Fibroblast of lung (primary cell): ENCODE measurements around the gene HUS1. TPM values are rescaled to one million over a fixed set of nuclear protein-coding genes. Genes with fewer than 3 reads are reported as not detected.

ENCODE experiments used
- DNase-seq, 2 donors: peaks; one replicate each; pipeline versions ENCODE4 v3.0.0 to v3.0.0-alpha.2; 2010; ENCODE audit warnings: low read depth in 2 of 2
- H2AFZ ChIP-seq: 2 replicates; pipeline ENCODE4 v1.5.1; 2012; ENCODE audit warnings: low read length, control low read depth, inconsistent platforms
- H3K27ac ChIP-seq: 2 replicates; pipeline ENCODE4 v1.5.1; 2011; ENCODE audit warnings: low read length, control low read depth; ENCODE audit not compliant: insufficient read depth
- H3K27me3 ChIP-seq: 2 replicates; pipeline ENCODE4 v1.5.1; 2011; ENCODE audit warnings: mild to moderate bottlenecking, low read length; ENCODE audit not compliant: control insufficient read depth, insufficient read depth
- H3K36me3 ChIP-seq: 2 replicates; pipeline ENCODE4 v1.5.1; 2011; ENCODE audit warnings: low read length; ENCODE audit not compliant: control insufficient read depth, insufficient read depth
- H3K4me1 ChIP-seq: 2 replicates; pipeline ENCODE4 v1.5.1; 2011; ENCODE audit warnings: low read length; ENCODE audit not compliant: control insufficient read depth, insufficient read depth; ENCODE audit errors: extremely low read depth
- H3K4me2 ChIP-seq: 2 replicates; pipeline ENCODE4 v1.5.1; 2011; ENCODE audit warnings: low read length, control low read depth; ENCODE audit not compliant: insufficient read depth; ENCODE audit errors: extremely low read depth
- H3K4me3 ChIP-seq, 4 experiments: fragments of 200-600 bp in 1 of 4; sonication (generic) in 1 of 4; replicated peaks in 1 of 4; 2 replicates each; pipeline ENCODE4 v1.5.1; 2011 to 2016; ENCODE audit warnings: low read length in 4 of 4, low read depth in 3 of 4, mild to moderate bottlenecking in 3 of 4, control low read depth in 2 of 4, inconsistent platforms in 1 of 4, mixed read lengths in 1 of 4; ENCODE audit not compliant: insufficient read depth in 1 of 4; ENCODE audit errors: control extremely low read depth in 1 of 4
- H3K79me2 ChIP-seq: 2 replicates; pipeline ENCODE4 v1.5.1; 2012; ENCODE audit warnings: mild to moderate bottlenecking, low read length, inconsistent platforms; ENCODE audit not compliant: control insufficient read depth, insufficient read depth
- H3K9ac ChIP-seq: 2 replicates; pipeline ENCODE4 v1.5.1; 2011; ENCODE audit warnings: mild to moderate bottlenecking, low read length, control low read depth; ENCODE audit not compliant: insufficient read depth
- H3K9me3 ChIP-seq: 2 replicates; pipeline ENCODE4 v1.5.1; 2012; ENCODE audit warnings: low read depth, low read length; ENCODE audit not compliant: control insufficient read depth, insufficient read depth
- H4K20me1 ChIP-seq: 2 replicates; pipeline ENCODE4 v1.5.1; 2011; ENCODE audit warnings: low read length; ENCODE audit not compliant: control insufficient read depth, insufficient read depth; ENCODE audit errors: extremely low read depth
- EZH2 ChIP-seq: IDR thresholded peaks from 2 replicates; pipeline ENCODE4 v1.5.1; 2012; ENCODE audit warnings: low read length, control low read depth, mild to moderate bottlenecking; ENCODE audit errors: missing control alignments
- polyA plus RNA-seq, 2 donors: library from polyadenylated mRNA; depleted of rRNA in 1 of 2; stranded (reverse) in 1 of 2; unstranded in 1 of 2; fragments of >200 nt; gene quantifications; 2 replicates each; pipeline ENCODE4 v1.2.1, GENCODE V29; 2011 to 2012; ENCODE audit warnings: missing spikeins in 1 of 2
- total RNA-seq: library from RNA; depleted of rRNA; stranded (reverse); fragments of >200 nt; gene quantifications from 2 replicates; pipeline ENCODE4 v1.2.1, GENCODE V29; 2014
- TF ChIP-seq, protein P1 (sequence below), 2 donors: IDR thresholded peaks in 1 of 2; conservative IDR thresholded peaks in 1 of 2; 1 replicate in 1 of 2; 2 replicates in 1 of 2; pipeline ENCODE4 v1.5.1; 2011 to 2012; ENCODE audit warnings: low read length in 2 of 2, control low read depth in 1 of 2, inconsistent platforms in 1 of 2, low read depth in 1 of 2, mild to moderate bottlenecking in 1 of 2

Gene HUS1
- total and polyA plus RNA-seq, 2 donors (not counting 1 experiment from before 2014, with no cell fraction given), result 14.2 to 29.4 TPM

DNA sequence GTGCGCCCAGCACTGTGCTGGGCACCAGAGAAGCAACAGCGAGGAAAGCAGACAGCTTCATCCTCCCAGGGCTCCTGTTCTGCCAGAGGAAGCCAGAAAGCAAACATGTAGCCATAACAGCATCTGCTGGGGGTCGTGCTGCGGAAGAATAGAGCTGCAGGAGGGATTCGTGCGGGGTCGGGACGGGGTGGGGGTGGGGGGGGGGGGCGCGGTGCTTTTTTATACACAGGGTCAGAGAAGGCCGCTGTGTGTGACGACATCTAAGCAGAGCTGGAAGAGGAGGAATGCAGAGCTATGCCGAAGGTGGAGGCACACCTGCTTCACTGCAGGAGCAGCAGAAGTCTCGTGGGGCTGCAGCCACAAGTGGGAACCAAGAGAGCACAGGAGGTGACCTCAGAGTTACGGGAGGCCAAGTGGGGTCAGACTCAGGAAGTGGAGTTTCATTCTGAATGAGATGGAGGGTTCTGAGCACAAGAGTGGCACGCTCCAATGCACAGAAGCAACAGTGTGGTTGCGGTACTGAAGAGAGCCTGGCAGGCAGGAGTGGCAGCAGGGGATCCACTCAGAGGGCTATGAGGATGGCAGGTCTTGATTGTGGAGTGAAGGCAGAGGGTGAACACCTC lies 42.2 kb downstream of the HUS1 start:
- Histone ChIP-seq H3K9me3 (no peaks in the 10 kb centered on the region), H3K4me3 (no peak overlapping the region), H3K4me1 (peaks cover 17% of the 10 kb centered on the region), H2AFZ (no peak overlapping the region), H3K36me3 (no peaks in the 10 kb centered on the region), H3K4me2 (no peak overlapping the region), H3K79me2 (no peaks in the 10 kb centered on the region), H3K27ac (no peak overlapping the region), H3K27me3 (no peaks in the 10 kb centered on the region), H3K9ac (no peak overlapping the region), H4K20me1 (no peaks in the 10 kb centered on the region)
- DNase-seq, result no peak
- TF ChIP-seq, protein P1, sequence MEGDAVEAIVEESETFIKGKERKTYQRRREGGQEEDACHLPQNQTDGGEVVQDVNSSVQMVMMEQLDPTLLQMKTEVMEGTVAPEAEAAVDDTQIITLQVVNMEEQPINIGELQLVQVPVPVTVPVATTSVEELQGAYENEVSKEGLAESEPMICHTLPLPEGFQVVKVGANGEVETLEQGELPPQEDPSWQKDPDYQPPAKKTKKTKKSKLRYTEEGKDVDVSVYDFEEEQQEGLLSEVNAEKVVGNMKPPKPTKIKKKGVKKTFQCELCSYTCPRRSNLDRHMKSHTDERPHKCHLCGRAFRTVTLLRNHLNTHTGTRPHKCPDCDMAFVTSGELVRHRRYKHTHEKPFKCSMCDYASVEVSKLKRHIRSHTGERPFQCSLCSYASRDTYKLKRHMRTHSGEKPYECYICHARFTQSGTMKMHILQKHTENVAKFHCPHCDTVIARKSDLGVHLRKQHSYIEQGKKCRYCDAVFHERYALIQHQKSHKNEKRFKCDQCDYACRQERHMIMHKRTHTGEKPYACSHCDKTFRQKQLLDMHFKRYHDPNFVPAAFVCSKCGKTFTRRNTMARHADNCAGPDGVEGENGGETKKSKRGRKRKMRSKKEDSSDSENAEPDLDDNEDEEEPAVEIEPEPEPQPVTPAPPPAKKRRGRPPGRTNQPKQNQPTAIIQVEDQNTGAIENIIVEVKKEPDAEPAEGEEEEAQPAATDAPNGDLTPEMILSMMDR (conservative IDR thresholded peaks at IDR 0.05 in 1 of 2, IDR thresholded peaks at IDR 0.05 in 1 of 2; ENCODE audit: low read depth in 1 of 2, low read length in 2 of 2), result no peak
- TF ChIP-seq EZH2, result no peak

DNA sequence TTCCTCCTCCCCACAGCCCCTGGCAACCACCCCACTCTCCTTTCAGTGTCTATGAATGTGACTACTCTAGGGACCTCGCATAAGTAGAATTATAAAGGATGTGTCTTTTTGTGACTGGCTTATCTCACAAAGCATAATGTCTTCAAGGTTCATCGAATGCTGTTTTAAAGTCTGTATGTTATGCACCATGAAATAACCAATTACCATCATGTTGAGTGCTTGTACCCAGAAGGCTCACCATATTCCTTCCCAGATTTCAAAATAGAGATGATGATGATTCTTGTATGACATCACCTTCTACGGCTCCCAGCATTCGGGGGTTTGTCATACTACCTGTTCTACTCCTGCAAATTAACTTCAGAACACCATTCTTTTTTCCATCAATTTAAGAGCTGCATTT lies 43.1 kb downstream of the HUS1 start:
- no peak for DNase-seq
- H3K4me2 ChIP-seq, result no peak overlapping the region
- H3K4me1 ChIP-seq, result peaks cover 14% of the 10 kb centered on the region
- no peaks in the 10 kb centered on the region for H4K20me1 ChIP-seq
- H3K9me3 ChIP-seq, result no peaks in the 10 kb centered on the region
- H3K27ac ChIP-seq, result no peak overlapping the region
- no peaks in the 10 kb centered on the region for H3K27me3 ChIP-seq
- TF ChIP-seq EZH2, result no peak
- TF ChIP-seq, protein P1 (conservative IDR thresholded peaks at IDR 0.05 in 1 of 2, IDR thresholded peaks at IDR 0.05 in 1 of 2; ENCODE audit: low read depth in 1 of 2, low read length in 2 of 2), result no peak
- H2AFZ ChIP-seq, result no peak overlapping the region
- no peak overlapping the region for H3K4me3 ChIP-seq
- no peaks in the 10 kb centered on the region for H3K79me2 ChIP-seq
- H3K9ac ChIP-seq, result no peak overlapping the region
- no peaks in the 10 kb centered on the region for H3K36me3 ChIP-seq

DNA sequence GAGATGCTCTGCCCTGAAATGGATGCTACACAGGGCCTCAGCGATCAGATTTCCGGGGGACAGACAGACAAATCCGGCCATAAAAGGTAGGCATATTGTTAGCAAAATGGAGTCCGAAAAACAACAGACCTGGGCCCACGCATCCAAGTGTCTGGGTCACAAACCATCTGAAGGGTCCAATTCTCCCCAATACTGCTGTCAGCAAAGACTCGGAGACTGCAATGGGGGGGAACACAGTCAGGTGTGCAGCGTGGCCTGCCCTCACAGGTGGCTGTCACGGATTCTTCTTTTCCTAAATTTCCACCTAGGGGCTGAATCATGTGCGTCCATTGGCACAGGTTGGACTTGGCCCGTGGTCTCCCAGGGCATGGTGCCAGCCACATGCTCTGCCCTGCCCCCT lies 44.1 kb downstream of the HUS1 start:
- H3K79me2 ChIP-seq, result no peaks in the 10 kb centered on the region
- no peaks in the 10 kb centered on the region for H3K27me3 ChIP-seq
- H3K27ac ChIP-seq, result no peak overlapping the region
- TF ChIP-seq EZH2, result no peak
- TF ChIP-seq, protein P1 (conservative IDR thresholded peaks at IDR 0.05 in 1 of 2, IDR thresholded peaks at IDR 0.05 in 1 of 2; ENCODE audit: low read depth in 1 of 2, low read length in 2 of 2), result no peak
- H4K20me1 ChIP-seq, result no peaks in the 10 kb centered on the region
- no peak overlapping the region for H3K9ac ChIP-seq
- no peak overlapping the region for H3K4me2 ChIP-seq
- peaks cover 4% of the 10 kb centered on the region for H3K4me1 ChIP-seq
- no peak overlapping the region for H2AFZ ChIP-seq
- DNase-seq, result no peak
- no peaks in the 10 kb centered on the region for H3K36me3 ChIP-seq
- no peaks in the 10 kb centered on the region for H3K9me3 ChIP-seq
- H3K4me3 ChIP-seq, result no peak overlapping the region
